GM12801 (cell line): Measurements from ENCODE around the gene LCN9.

ENCODE experiments used
- CTCF ChIP-seq: IDR thresholded peaks from one replicate; pipeline ENCODE4 v1.5.1; 2011; ENCODE audit warnings: control low read depth; ENCODE audit not compliant: insufficient read length; ENCODE audit errors: extremely low read depth

Gene LCN9

DNA sequence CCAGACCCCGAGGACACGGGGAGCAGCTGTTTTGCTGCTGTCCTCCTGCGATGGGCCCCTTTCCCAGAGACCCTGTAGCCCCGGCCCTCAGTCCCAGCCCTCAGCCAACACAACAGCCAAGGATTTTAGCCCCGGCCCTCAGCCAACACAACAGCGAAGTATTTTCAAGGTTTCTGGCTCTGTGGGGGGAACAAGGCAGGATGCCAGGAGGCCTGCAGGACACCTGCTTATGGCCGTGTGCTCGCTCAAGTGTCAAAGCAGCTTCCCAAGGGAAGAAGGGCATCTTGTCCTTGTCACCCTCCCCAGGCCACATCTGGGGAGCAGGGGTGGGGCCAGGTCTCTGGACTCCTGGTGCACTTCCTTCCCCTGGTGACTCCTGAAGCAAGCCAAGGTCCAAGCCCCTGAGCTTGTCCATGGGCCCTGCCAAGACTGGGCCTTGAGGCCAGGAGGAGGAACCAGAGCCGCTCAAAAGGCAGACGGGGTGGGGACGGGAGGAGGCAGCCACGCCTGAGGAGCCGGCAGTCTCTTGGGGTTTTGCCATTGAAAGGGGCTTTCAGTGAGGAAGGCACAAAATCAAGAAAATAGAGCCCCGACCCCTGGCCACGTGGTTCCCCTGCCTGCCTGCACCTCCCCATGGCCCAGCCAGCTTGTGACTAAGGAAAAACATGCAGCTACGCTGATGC is 49.6 kb downstream of the LCN9 start:
- TF ChIP-seq CTCF: no peak

- TF ChIP-seq CTCF: no peak
Observed at GRCh38 chr9:135714242-135715055, 51.3 kb downstream of the LCN9 start.

GRCh38 chr9:135715056-135715595 is 52.0 kb downstream of the LCN9 start:
- TF ChIP-seq CTCF: no peak

DNA sequence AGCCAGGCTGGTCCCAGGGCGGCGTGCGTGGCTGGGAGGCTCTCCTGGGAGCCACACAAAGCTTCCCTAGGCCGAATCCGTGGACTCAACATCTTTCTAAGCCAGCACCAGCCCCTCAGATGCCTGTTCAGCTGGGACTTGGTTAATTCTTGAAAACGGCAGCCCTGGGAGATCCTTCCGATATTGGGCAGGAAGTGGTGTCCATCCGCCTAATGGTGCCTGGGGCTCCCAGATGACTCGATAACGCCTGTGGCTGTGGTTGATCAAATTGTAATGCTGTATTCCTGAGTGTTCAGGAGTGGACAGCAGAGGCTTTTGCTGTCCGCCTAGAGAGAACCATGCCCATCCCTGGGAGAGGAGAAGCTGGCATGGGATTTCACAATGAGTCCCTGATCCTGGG is 52.9 kb downstream of the LCN9 start:
- no peak for TF ChIP-seq CTCF
